ENCODE data around the gene LCN1.
"Not testable (repeated sequence)": the region's sequence is repeated elsewhere in the genome, so short reads cannot be mapped to it uniquely, and the experiment has no call there.

Gene LCN1

GRCh38 chr9:135505406-135506187 is 15.6 kb upstream of the LCN1 start:
- DNase-seq (ENCODE audit: low read depth): no peak

DNA sequence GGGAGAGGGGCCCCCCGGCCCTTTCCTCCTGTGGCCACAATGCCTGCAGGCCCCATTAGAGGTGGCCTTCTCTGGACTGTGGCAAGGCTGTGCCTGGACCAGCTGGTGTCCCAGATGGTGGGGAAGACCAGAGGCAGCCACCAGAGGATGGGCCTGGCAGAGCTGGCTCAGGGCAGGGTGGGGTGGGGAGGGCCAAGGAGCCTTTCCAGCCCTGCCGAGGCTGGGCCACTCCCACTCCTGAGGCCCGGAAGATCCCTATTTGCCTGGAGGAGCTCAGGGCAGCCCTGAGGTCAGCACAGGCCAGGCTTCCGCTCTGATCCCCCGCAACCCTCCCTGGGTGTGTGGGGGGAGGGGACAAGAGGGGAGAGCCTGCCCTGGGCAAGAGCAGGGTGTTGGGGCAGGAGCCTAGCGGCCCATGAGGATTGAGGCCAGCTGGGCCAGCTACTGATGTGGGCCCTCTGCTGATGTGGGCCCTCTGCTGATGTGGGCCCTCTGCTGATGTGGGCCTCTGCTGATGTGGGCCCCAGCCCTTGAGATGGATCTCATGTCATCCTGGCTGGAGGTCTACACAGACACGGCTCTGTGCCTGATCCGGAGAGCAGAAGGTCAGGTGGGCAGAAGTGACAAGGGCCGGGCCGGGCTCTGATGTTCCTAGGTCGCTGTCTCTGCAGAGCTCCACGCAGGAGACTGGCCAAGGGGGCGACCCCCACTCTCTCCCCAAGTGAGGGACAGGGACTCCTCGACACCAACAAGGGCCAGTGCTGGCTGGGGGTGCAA is 14.7 kb upstream of the LCN1 start:
- DNase-seq (ENCODE audit: low read depth): no peak

DNA sequence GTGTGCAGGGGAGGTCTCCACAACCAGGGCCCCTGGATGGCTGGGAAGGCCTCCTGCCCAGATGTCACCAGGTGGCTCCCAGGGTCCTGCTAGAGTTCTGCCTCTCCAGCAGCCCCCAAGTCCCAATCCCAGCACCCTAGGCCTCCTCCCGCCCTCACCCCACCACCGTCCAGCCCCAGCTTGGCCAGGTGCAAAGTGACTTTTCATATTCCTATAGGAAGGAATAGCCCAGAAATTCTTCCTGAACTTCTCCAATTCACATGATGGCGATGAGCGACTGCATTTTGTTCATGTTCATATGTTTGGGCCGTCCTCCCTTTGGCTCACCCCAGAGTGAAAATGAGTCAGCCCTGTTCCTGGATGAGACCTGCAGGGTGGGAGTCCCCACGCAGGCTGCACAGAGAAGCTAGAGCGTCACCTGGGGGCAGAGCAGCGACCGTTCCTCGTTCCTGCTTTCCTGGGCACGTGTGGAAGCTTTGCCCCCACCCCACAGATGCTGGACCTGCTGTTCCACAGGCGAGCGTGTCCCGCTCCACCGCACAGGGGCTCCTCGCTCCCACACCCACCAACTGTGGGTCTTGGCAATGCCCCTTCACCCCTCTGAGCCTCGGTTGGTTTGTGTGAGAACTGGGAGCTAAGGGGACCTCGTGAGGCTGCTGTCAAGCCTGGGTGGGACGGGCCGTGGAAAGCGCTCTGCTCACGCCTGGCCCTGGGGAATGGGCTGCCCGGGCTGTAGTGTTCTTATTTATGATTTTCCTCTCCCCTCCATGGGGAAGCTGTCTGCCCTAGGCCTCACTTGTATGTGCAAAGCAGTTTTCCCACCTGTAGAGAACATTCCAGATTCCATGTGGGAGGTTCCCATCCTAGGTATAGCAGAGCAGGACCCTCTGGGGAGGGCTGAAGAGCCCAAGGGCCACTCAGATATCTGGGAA is 13.9 kb upstream of the LCN1 start:
- no peak for DNase-seq (ENCODE audit: low read depth)

- DNase-seq (ENCODE audit: low read depth): no peak
Measured at GRCh38 chr9:135508211-135508820, 12.9 kb upstream of the LCN1 start.

- no peak for DNase-seq (ENCODE audit: low read depth)
Measured at GRCh38 chr9:135509458-135509857, 11.8 kb upstream of the LCN1 start.

DNA sequence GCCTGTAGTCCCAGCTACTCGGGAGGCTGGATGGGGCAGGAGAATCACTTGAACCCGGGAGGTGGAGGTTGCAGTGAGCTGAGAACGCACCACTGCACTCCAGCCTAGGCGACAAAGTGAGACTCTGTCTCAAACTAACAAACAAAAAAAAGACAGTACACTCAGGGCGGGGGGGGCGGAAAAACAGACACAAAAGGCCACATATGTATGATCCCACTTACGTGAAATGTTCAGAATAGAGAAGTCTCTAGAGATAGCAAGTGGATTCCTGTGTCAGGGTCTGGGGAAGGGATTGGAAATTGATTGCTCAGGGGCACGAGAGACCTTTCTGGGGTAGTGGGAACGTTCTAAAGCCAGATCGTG is 9.0 kb upstream of the LCN1 start:
- DNase-seq (ENCODE audit: low read depth): no peak

DNA sequence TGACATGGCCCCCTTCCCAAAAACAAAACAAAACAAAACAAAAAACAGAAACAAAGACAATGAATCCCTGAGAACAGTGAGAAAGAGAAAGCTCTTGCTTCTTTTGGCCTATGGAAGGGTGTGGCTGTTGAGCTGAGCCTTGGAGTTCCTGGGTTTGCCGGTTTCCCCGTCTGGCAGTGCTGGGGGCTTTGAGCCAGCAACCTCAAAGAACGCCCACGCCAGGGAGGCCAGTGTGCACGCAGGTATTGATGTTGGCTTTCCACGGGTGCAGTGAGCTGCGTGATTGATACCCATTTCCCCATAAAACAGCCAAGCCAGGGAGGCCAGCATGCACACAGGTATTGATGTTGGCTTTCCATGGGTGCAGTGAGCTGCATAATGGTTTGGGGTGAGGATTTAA is 8.3 kb upstream of the LCN1 start:
- no peak for DNase-seq (ENCODE audit: low read depth)

- DNase-seq (ENCODE audit: low read depth): no peak
Measured at GRCh38 chr9:135513351-135513846, 7.8 kb upstream of the LCN1 start.

GRCh38 chr9:135513906-135514305 is 7.3 kb upstream of the LCN1 start:
- DNase-seq (ENCODE audit: low read depth): not testable (repeated sequence)

DNA sequence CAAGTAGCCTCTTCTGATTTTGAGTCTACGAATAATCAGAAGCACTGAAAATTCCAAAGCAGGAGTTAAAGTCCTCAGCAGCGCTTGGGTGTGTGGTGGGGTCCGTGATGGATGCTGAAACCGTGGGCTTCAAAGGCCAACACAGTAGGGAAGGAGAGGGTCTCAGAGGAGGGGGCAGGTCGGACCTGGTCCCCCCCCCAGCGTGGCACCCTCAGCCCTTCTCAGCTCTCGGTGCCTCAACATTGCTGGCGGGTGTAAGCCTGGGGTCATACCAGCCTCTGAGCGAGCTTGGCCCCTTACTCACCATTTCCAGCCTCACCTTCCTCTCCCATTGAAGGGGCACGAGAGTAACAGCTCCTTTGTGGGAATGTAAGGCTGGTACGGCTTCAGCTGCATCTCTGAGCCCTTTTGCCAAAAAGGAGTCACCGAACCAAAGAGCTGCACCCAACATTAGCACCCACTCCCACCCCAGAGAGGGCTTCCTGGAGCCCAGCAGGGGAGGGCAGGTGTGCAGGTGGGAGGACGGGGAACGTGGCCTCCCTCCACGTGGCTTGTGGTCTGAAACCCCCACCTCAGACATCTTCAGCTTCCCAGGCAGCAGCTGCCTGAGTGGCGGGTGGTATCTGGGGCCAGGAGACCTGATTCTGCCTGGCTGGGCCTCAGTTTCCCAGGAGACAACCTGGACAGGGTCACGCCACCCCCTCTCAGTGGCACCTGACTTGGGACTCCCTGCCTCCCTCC is 6.7 kb upstream of the LCN1 start:
- DNase-seq (ENCODE audit: low read depth): no peak

DNA sequence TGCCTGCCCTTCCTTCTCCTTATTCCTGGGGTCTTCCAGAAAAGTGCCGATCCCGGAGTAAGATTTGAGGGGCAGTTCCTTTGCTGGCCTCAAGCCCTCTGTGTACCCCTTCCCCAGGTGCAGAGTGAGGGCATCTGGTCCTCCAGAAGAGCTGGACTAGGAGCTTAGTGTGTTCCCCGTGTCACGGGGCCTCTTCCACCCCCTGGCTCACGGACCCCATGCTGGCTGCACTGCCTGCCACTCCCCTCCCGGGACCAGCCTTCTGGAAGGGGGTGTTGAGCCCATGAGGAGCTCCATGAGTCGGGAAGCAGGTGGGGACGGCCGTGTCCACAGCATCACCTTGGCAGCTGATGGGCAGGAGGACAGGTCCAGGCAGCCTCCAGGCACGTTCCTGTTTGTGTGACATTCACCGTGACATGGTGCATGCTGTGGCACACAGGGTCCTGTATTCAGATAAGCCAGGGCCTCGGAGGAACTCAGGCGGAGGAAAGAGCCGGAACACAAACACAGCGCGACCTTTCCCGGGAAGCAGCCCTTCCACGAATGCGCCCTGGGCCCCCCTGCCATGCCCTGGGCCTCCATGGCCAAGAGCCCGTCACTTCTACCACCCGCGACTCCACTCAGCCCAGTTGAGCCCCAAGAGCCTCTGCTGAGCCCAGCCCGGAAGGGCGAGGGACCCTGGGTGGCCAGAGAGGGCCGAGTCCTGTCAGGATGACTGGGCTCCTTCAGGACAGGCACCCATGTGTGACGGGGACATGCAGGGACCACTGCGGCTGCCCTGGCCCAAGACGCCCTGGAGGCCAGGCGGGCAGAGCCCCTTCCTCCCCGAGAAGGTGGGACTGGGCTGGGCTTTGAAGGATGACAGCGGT is 5.9 kb upstream of the LCN1 start:
- DNase-seq (ENCODE audit: low read depth): no peak

GRCh38 chr9:135516132-135516860 is 4.9 kb upstream of the LCN1 start:
- DNase-seq (ENCODE audit: low read depth): no peak

DNA sequence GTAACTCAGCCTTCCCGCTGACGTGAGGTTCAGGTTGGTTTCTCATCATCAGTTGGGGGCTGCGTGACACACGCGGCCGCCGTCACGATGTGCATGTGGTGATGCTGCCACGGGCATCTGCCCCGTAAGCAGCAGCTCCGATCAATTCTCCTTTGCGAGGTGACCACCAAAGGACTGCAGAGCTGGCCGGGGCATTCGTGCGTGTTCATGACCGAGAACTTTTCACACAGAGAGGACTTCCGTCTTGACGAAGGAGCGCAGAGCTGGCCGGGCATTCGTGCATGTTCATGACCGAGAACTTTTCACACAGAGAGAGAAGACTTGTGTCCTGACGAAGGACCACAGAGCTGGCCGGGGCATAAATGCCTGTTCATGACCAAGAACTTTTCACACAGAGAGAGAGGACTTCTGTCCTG is 3.8 kb upstream of the LCN1 start:
- no peak for DNase-seq (ENCODE audit: low read depth)

- DNase-seq (ENCODE audit: low read depth): no peak
Measured at GRCh38 chr9:135519179-135519971, 1.9 kb upstream of the LCN1 start.

GRCh38 chr9:135521608-135522095 is 412 bp downstream of the LCN1 start:
- DNase-seq (ENCODE audit: low read depth): no peak

GRCh38 chr9:135522137-135522877 is 1.1 kb downstream of the LCN1 start:
- DNase-seq (ENCODE audit: low read depth): no peak

DNA sequence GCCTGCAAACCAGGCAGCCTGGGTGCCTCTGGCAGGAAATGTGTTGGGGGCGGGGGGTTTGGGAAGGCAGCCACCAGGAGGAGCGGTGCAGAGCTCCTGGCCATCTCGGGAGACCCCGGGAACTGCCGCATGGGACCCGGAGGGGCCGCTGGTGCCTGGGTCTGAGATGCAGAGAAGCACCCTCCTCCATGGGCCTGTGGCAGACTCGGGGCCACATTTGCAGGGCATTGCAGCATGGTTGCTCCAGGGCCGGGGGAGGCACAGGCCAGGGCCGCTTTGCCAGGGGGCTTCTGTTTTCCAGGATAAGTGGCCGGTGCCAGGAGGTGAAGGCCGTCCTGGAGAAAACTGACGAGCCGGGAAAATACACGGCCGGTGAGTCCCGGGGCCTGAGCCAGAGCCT is 1.7 kb downstream of the LCN1 start:
- DNase-seq (ENCODE audit: low read depth): no peak

Measured in non-pigmented ciliary epithelial cell (primary cell).